ENCODE data around the gene TRA2A. TPM values are rescaled to one million over a fixed set of nuclear protein-coding genes. Genes with fewer than 3 reads are reported as not detected.

TRA2A gene
- total and polyA plus RNA-seq, 7 donors: 17.5 to 35.6 (median 29.0) TPM

- no peak overlapping the region for H3K4me3 ChIP-seq
- H3K27ac ChIP-seq: no peak overlapping the region
- peaks cover 4 to 52% (median 6%) of the 10 kb centered on the region in 3 donors for H3K27me3 ChIP-seq (ENCODE audit: insufficient read depth in 3 of 3, low read length in 2 of 3)
- DNase-seq (no peak), ATAC-seq (no peak)
- WGBS, 3 donors: 95 to 97% (median 96%) methylated on average over 4 of the region's 4 CpGs
- H3K9me3 ChIP-seq: no peaks in the 10 kb centered on the region
- intact Hi-C loops (cut with DNase I): no loop called here
- no peak for TF ChIP-seq CTCF (IDR thresholded peaks at IDR 0.05)
- H3K4me1 ChIP-seq: no peaks in the 10 kb centered on the region
- H3K36me3 ChIP-seq (ENCODE audit: insufficient read depth in 1 of 2, low read depth in 1 of 2): no peaks in the 10 kb centered on the region
These were observed 49.1 kb downstream of the TRA2A start for GRCh38 chr7:23482686-23483085.

- WGBS, 3 donors: 85 to 89% (median 87%) methylated on average over 6 of the region's 6 CpGs
- Histone ChIP-seq H3K27me3 (ENCODE audit: insufficient read depth in 3 of 3, low read length in 2 of 3) (peaks cover 15 to 84% (median 20%) of the 10 kb centered on the region in 3 donors), H3K36me3 (ENCODE audit: insufficient read depth in 1 of 2, low read depth in 1 of 2) (no peaks in the 10 kb centered on the region), H3K4me3 (no peak overlapping the region), H3K4me1 (peaks cover 6% of the 10 kb centered on the region), H3K9me3 (no peaks in the 10 kb centered on the region), H3K27ac (no peak overlapping the region)
- DNase-seq (no peak), ATAC-seq (no peak)
- TF ChIP-seq CTCF (IDR thresholded peaks at IDR 0.05): no peak
- intact Hi-C loops (cut with DNase I): no loop called here
These were observed 53.6 kb downstream of the TRA2A start for GRCh38 chr7:23477962-23478866.

GRCh38 chr7:23477157-23477499 is 54.7 kb downstream of the TRA2A start:
- no peak overlapping the region for H3K4me3 ChIP-seq
- TF ChIP-seq CTCF (IDR thresholded peaks at IDR 0.05): no peak
- peaks cover 6% of the 10 kb centered on the region for H3K4me1 ChIP-seq
- 94 to 100% (median 94%) methylated on average over 1 of the region's 1 CpG for WGBS, 3 donors
- H3K27ac ChIP-seq: no peak overlapping the region
- no peaks in the 10 kb centered on the region for H3K9me3 ChIP-seq
- H3K36me3 ChIP-seq (ENCODE audit: insufficient read depth in 1 of 2, low read depth in 1 of 2): no peaks in the 10 kb centered on the region
- ATAC-seq (no peak), DNase-seq (no peak)
- peaks cover 19 to 89% (median 22%) of the 10 kb centered on the region in 3 donors for H3K27me3 ChIP-seq (ENCODE audit: insufficient read depth in 3 of 3, low read length in 2 of 3)
- intact Hi-C loops (cut with DNase I): no loop called here

- no peak for ATAC-seq
- peaks cover 19 to 92% (median 24%) of the 10 kb centered on the region in 3 donors for H3K27me3 ChIP-seq (ENCODE audit: insufficient read depth in 3 of 3, low read length in 2 of 3)
These were observed 55.3 kb downstream of the TRA2A start for GRCh38 chr7:23476286-23477156.

More at GRCh38 chr7:23476286-23477156, 55.3 kb downstream of the TRA2A start:
- intact Hi-C loops (cut with DNase I): no loop called here
- Histone ChIP-seq H3K27ac (no peak overlapping the region), H3K4me1 (peaks cover 6% of the 10 kb centered on the region), H3K4me3 (no peak overlapping the region), H3K9me3 (no peaks in the 10 kb centered on the region), H3K36me3 (ENCODE audit: insufficient read depth in 1 of 2, low read depth in 1 of 2) (no peaks in the 10 kb centered on the region)
- TF ChIP-seq CTCF (IDR thresholded peaks at IDR 0.05): no peak
- no peak for DNase-seq

All from psoas muscle (tissue), 8 donors.